HG03196 (cell line): ENCODE results near the gene CYTH1.

Experiments
- ATAC-seq: cut with Tn5 transposase; IDR thresholded peaks from one replicate; pipeline ENCODE4 v1.9.1; 2021; ENCODE audit not compliant: unreplicated experiment

Gene CYTH1

GRCh38 chr17:78717431-78717980 lies 64.6 kb downstream of the CYTH1 start:
- ATAC-seq, result no peak

GRCh38 chr17:78716814-78717393 lies 65.2 kb downstream of the CYTH1 start:
- ATAC-seq, result no peak

DNA sequence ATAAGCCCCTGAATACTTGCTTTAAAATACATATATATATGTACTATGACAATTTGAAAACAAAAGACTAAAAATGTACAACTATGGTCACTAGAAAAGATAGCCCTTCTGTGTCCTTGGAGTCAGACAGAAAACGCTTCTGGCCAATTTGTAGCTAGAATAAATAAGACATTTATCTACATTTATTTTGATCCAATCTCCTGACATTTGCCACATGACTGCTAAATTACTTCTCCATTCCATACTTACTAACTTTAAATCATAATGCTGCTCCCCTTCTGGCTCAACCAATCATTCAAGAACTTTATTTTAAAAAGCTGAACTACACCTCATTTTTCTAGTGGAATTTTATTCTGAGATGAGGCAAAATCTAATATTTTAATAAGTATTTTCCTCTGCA lies 65.8 kb downstream of the CYTH1 start:
- ATAC-seq, result no peak

DNA sequence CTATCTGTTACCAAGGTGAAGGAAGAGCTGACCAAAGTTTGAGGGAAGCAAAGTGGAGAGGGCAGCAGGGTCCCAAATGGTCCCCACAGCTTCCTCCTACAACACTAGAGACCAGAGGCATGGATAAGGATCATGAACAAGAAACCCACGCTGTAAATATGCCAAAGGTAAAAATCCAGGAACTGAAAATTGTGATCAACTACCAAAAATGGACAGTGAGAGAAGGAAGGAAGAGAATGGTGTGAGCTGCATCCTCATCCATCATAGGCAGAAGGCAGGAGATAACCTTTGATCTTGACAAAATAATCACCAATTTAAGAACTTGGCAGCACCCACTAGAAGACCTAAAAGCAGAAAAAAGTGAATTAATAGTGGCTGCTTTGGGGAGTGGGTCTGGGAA lies 66.2 kb downstream of the CYTH1 start:
- no peak for ATAC-seq

- ATAC-seq, result no peak
Measured at GRCh38 chr17:78715000-78715771, 66.9 kb downstream of the CYTH1 start.

DNA sequence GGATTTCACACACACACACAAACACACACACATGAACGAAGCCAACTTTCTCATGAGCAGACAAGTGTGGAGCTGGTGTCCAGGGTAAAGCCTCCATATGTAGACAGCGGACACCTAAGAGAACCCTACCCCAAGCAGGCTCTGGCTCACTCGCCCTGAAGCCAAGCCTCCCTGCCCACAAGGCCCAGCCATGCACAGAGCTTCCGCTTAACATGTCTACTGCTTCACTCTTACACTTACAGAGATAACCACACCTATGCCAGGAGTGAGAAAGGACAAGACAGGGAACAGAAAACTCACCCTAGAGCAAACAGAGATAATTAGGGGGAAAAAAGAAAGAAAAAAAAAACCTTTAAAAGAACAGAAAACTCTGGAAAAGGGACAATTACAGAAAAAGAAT lies 67.5 kb downstream of the CYTH1 start:
- ATAC-seq, result no peak

DNA sequence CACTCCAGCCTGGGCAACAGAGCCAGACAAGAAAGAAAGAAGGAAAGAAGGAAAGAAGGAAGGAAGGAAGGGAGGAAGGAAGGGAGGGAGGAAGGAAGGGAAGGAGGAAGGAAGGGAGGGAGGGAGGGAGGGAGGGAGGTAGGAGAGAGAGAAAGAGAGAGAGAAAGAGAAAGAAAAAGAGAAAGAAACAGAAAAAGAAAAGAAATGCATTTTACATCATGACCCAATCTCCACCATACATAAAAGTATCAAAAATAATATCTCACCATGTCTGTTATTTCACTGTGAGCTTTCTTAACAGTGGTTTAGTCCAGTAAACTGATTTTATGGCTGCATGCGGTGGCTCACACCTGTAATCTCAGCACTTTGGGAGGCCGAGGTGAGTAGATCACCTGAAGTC lies 70.0 kb downstream of the CYTH1 start:
- no peak for ATAC-seq

GRCh38 chr17:78710607-78711006 lies 71.5 kb downstream of the CYTH1 start:
- ATAC-seq, result no peak

DNA sequence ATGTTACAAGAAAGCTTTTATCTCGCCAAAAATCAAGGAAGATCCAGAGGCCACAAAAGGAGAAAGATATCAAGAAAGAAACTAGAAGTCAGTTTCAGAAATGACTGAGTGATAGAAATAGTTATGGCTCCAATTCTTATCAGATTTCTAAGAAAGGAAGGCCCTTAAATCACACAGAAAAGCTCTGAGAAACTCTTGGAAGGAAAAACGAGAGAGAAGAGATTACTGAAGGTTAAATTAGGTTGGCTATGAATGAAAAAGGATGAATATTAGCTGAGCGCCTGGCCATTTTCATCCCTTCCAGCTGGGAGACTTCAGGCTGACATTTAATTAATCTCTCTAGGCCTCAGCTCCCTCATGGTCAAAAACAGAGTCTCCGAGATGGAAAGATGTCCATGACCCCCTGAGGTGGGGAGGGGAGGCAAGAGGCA lies 72.3 kb downstream of the CYTH1 start:
- no peak for ATAC-seq

DNA sequence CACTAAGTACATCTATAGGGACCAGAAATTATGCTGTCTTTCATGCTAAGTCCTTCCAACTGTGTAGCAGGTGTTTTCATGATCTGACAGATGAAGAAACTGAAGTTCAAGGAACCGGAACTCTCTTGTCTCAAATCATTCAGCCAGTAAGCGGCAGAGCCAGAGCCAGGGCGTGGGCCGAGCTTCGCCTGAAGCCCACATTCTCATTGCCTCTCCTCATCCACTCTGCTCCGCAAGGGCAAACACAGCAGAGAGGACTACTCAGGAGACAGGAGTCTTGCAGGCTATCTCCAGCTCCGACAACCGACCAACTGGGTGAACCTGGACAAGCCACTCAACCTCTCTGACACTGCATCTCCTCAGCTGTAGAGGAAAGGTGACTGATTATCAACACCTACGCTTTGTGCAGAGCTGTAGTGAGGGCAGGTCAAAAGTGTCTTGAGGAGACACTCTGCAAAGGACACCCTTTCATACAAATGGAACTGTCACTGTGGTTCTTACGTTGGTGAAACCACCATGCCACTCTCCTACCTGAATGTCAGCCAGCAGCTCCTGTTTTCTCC lies 72.9 kb downstream of the CYTH1 start:
- ATAC-seq, result no peak

- ATAC-seq, result peak; percentile 55
Measured at GRCh38 chr17:78708510-78708973, 73.5 kb downstream of the CYTH1 start.

- no peak for ATAC-seq
Measured at GRCh38 chr17:78707923-78708322, 74.2 kb downstream of the CYTH1 start.

- no peak for ATAC-seq
Measured at GRCh38 chr17:78707016-78707415, 75.1 kb downstream of the CYTH1 start.

DNA sequence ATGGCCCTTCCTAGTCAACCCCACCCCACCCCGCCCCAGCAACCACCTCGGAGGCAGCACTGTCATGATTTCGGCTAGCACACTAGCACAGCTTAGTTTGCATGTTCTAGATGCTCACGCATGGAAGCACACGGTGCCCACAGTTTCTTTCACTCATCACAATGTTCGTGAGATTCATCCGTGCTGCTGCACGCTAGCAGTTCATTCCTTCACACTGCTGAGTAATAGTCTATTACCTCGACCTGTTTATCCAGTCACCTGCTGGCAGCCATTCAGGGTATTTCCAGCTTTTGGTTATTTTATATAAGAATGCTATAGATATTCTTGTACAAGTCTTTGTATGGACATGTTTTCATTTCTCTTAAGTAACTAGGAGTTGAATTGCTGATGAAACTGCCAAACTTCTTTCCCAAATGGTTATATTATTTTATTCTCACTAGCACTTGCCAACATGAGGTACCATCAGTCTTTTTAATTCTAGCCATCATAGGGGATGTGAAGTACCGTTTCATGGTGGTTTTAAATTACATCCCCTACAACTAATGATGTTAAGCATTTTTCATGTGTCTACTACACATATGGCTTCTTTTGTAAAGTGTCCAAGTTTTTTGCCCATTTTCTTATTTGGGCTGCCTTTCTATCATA lies 75.7 kb downstream of the CYTH1 start:
- ATAC-seq, result peak; percentile 68

- ATAC-seq, result no peak
Measured at GRCh38 chr17:78705071-78705470, 77.0 kb downstream of the CYTH1 start.

- no peak for ATAC-seq
Measured at GRCh38 chr17:78704594-78704993, 77.5 kb downstream of the CYTH1 start.

DNA sequence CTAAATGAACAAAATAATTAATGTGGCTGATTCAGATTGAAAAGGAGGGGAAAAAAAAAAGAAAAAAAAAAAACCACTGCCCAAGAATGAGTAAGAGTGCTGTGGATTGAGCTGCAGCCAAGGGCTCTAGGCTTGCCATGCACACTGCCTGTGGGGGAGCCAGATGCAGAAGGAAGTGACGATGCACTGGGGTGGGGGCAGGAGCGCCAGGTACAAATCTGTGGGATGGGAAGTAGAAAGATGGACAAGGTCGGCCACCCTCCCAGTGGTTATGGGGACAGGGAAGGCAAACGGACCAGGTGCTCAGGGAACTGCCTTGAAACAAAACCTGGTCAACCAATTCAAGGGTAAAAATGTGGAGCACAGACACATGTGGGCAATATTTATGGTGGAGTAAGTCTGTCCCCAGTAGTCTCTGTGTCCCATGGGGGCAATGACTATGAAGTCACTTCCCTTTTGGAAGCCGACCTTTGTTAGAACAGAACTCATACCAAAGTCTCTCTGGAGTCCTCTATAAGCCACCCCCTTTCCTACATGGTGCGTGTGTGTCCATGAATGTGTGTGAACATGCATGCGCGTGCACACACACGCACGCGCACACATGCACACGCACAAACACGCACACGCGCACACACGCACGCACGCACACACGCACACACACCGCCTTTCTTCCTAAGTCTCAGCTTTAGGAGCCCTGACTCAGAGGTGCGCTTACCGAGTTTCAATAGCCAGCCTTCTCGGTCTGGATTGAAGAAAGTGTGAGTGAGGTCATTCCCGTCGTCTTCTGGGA lies 84.3 kb downstream of the CYTH1 start:
- no peak for ATAC-seq

GRCh38 chr17:78697122-78697521 lies 85.0 kb downstream of the CYTH1 start:
- no peak for ATAC-seq

DNA sequence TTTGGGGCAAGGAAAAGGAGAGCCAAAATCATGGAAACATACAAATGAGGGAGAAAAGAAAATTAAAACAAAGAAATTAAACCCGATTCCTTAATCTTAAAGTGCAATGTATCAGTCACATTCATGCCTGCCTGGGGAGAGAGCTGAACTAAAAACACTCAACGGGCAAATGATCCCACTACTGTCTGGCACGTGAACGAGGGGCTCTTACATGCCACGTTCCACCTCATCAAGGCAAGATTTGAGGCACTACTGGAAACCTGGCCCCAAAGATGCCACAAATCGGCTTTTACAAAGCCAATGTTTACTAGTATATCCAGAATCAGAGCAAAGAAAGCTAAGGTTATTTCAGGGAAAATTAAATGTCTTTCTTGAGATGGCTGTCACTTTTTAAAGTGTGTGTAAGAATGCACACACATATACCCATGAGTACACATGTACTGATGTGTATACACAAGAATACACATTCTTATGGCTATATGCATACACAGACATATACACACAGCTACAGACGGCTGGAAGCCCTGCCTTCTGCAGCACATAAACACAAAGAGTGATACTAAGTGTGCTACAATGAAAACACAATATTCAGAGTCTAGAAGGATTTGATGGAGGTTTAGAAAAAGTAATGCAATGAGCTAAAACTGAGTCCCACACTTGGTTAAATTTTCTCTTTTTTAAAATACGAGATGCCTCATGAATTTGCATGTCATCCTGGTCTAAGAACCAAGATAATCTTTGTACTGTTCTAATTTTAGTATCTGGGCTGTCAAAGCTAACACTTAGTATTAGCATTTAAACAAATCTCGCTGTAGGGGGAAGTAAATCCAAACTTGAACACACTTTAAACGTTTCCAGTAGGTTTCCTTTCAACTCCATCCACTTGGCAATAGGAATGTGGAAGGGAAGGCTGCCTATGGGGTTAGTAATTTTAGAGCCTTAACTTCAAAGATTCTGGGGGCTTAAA lies 85.8 kb downstream of the CYTH1 start:
- no peak for ATAC-seq
